ENCODE data around the gene SOS1.
"Not testable (repeated sequence)": the region's sequence is repeated elsewhere in the genome, so short reads cannot be mapped to it uniquely, and the experiment has no call there.

Gene SOS1

DNA sequence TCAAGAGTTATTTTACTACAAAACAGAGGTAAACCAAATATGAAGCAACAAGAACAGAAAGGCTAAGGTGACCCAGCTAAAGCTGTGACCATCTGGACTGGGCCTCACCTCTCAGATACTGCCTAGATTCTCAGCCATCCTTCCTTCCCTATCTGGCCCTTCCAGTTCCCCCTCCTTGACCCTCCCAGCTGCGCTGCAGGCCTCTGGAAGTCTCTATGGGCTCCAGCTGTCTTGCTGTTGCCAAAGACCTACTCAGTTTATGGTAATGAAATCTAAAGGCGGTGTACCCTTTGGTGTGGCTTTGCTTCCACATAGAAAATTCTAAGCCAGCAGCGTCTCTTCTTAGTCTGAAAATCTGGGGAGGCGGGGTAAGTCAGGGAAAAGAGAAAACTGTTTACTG is 175.5 kb downstream of the SOS1 start:
- Mint-ChIP-seq H3K36me3 (ENCODE audit: low read depth) (no peaks in the 10 kb centered on the region), H3K27ac (no peak overlapping the region), H3K27me3 (ENCODE audit: low read depth) (peaks cover 5% of the 10 kb centered on the region), H3K4me3 (no peak overlapping the region), H3K4me1 (ENCODE audit: low read depth) (no peaks in the 10 kb centered on the region), H3K9me3 (no peaks in the 10 kb centered on the region)

GRCh38 chr2:38943784-38944183 is 177.1 kb downstream of the SOS1 start:
- Mint-ChIP-seq H3K4me1 (ENCODE audit: low read depth) (no peaks in the 10 kb centered on the region), H3K27ac (no peak overlapping the region), H3K9me3 (no peaks in the 10 kb centered on the region), H3K36me3 (ENCODE audit: low read depth) (no peaks in the 10 kb centered on the region), H3K27me3 (ENCODE audit: low read depth) (peaks cover 7% of the 10 kb centered on the region), H3K4me3 (no peak overlapping the region)

DNA sequence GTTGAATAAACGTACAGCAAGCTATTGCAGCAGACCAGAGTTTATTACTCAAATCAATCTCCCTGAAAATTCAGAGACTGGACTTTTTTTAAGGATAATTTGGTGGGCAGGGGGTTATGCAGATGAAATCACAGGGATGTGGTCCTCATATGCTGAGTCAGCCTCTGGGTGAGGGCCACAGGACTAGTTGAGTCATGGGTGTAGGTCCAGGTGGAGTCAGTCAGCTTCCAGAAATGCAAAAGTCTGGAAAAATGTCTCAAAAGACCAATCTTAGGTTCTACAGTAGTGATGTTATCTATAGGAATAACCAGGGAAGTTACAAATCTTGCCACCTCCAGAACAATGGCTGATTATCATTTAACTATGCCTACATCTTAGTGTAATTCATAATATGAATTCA is 180.1 kb downstream of the SOS1 start:
- Mint-ChIP-seq H3K4me1 (ENCODE audit: low read depth) (no peaks in the 10 kb centered on the region), H3K4me3 (no peak overlapping the region)

DNA sequence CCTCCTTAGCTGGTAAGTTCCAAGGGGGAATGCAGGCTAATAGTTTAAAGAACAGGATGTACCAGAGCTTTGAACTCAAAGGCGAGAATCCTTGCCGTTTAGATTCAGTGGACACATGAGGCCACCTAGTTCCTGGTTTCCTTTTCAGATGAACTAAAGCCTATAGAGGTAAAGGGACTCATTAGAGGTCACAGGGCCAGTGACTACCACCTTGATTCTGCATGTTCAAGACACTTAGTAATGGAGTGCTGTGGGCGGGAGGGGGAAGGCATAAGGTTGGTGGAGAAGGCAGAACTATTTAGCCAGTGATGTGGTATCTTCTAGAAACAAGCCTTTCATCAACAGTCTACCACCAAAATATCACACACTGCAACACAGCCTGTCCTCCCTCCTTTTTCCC is 183.3 kb downstream of the SOS1 start:
- Mint-ChIP-seq H3K27me3 (ENCODE audit: low read depth) (peaks cover 18% of the 10 kb centered on the region), H3K9me3 (no peaks in the 10 kb centered on the region), H3K27ac (no peak overlapping the region), H3K4me3 (no peak overlapping the region), H3K36me3 (ENCODE audit: low read depth) (no peaks in the 10 kb centered on the region), H3K4me1 (ENCODE audit: low read depth) (no peaks in the 10 kb centered on the region)

More for the DNA sequence above, 180.1 kb downstream of the SOS1 start:
- Mint-ChIP-seq H3K27ac (no peak overlapping the region), H3K9me3 (no peaks in the 10 kb centered on the region), H3K36me3 (ENCODE audit: low read depth) (no peaks in the 10 kb centered on the region), H3K27me3 (ENCODE audit: low read depth) (peaks cover 8% of the 10 kb centered on the region)

DNA sequence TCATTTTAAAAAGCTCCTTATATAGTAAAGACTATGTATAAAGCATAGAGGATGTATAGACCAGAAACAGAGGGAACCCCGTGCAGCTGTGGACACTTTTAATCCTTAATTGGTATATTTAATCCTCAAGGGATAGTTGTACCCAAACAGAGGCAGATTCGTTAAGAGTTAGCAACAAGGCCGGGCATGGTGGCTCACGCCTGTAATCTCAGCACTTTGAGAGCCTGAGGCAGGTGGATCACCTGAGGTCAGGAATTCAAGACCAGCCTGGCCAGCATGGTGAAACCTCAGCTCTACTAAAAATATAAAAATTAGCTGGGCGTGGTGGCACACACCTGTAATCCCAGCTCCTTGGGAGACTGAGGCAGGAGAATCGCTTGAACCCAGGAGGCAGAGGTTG is 184.3 kb downstream of the SOS1 start:
- not testable (repeated sequence) for H3K4me1 Mint-ChIP-seq (ENCODE audit: low read depth); H3K36me3 Mint-ChIP-seq (ENCODE audit: low read depth); H3K4me3 Mint-ChIP-seq; H3K9me3 Mint-ChIP-seq; H3K27ac Mint-ChIP-seq
- peaks cover 18% of the 10 kb centered on the region for H3K27me3 Mint-ChIP-seq (ENCODE audit: low read depth)

DNA sequence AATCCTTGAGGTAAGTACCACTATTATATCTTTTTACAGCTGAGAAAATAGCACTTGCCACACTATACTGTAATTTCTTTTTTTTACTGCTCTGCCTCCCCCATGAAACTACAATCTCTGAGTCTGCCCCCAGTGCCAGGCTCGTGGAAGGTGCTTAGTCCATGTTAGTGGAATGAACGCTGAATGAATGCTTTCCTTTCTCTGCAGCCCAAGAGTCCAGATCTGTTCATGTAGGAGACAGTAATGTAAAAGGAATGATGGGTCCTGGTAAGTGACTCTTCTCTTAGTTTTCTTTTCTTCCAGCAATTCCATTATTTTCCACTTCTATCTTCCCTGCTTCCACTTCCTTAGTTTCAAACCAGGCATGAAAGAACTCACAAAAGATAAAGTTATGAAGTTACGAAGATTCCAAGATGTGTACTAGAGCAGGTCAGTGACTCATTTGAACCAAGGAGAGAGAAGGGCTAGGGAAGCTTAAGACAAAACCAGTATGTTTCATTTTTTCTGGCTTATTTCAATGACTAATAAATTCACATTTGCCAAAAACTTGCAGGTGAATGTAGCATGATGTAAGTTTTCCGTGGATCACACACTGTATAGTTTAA is 185.2 kb downstream of the SOS1 start:
- peaks cover 16% of the 10 kb centered on the region for H3K27me3 Mint-ChIP-seq (ENCODE audit: low read depth)
- no peaks in the 10 kb centered on the region for H3K4me1 Mint-ChIP-seq (ENCODE audit: low read depth)

GRCh38 chr2:38934742-38935141 is 186.1 kb downstream of the SOS1 start:
- H3K4me3 Mint-ChIP-seq: no peak overlapping the region
- no peaks in the 10 kb centered on the region for H3K9me3 Mint-ChIP-seq
- no peaks in the 10 kb centered on the region for H3K4me1 Mint-ChIP-seq (ENCODE audit: low read depth)
- no peak overlapping the region for H3K27ac Mint-ChIP-seq
- H3K27me3 Mint-ChIP-seq (ENCODE audit: low read depth): peaks cover 11% of the 10 kb centered on the region
- no peaks in the 10 kb centered on the region for H3K36me3 Mint-ChIP-seq (ENCODE audit: low read depth)

More for the DNA sequence above, 185.2 kb downstream of the SOS1 start:
- Mint-ChIP-seq H3K9me3 (no peaks in the 10 kb centered on the region), H3K4me3 (no peak overlapping the region), H3K36me3 (ENCODE audit: low read depth) (no peaks in the 10 kb centered on the region), H3K27ac (no peak overlapping the region)

GRCh38 chr2:38933653-38934052 is 187.2 kb downstream of the SOS1 start:
- Mint-ChIP-seq H3K27ac (no peak overlapping the region), H3K36me3 (ENCODE audit: low read depth) (no peaks in the 10 kb centered on the region), H3K4me1 (ENCODE audit: low read depth) (no peaks in the 10 kb centered on the region), H3K27me3 (ENCODE audit: low read depth) (peaks cover 15% of the 10 kb centered on the region), H3K9me3 (no peaks in the 10 kb centered on the region), H3K4me3 (no peak overlapping the region)

DNA sequence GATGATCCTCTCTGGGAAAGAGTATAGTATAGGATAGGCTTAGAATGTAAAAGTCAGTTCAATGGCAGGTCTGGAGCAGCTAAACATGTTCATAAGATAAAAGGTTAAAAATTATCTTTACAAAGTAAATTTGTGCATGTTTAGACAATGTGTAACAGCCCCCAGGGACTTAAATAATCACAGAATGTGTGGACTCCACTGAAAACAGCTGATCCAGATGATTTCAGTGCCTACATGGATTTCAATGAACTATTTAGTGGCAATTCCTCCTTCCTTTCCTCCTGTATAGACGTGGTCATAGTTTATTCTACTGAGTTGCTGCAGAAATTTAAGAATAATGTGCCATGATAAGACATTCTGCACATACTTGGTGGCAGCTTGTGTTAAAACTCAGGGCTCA is 188.3 kb downstream of the SOS1 start:
- H3K27ac Mint-ChIP-seq: no peak overlapping the region
- no peaks in the 10 kb centered on the region for H3K36me3 Mint-ChIP-seq (ENCODE audit: low read depth)
- peaks cover 15% of the 10 kb centered on the region for H3K27me3 Mint-ChIP-seq (ENCODE audit: low read depth)
- no peaks in the 10 kb centered on the region for H3K4me1 Mint-ChIP-seq (ENCODE audit: low read depth)
- H3K4me3 Mint-ChIP-seq: no peak overlapping the region
- H3K9me3 Mint-ChIP-seq: no peaks in the 10 kb centered on the region

All from T-helper 1 cell treated with Interleukin-12 subunit alpha and Interleukin-12 subunit beta and Interleukin-4 antibody, amounts not matched to agents 30 μg/mL and 1 μg/mL, for 36 hours (primary cell).